Femur (tissue), 1 donor: ENCODE measurements around the gene SLC29A3.

Experiments
- DNase-seq: peaks from one replicate; pipeline ENCODE4 v3.0.0-alpha.2; 2017

Gene SLC29A3

GRCh38 chr10:71374481-71375233, 55.6 kb downstream of the SLC29A3 start:
- DNase-seq: no peak

DNA sequence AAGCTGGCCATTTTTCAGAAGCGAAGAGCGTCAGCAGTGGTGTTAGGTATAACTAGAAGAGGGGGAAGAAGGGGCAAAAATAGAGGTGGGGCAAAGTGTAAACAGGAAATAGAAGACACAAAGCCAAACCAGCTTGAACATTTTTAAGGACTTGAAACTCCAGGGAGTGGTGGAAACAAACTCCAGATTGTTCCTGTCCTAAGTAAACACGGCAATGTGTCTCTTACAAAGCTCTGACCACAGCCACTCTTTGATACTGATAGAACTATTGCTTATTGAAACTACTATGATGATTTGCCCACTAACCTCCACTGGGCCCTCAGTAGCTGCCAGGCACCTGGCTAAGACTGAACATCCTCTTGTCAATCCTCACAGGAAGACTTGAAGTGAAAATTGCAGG, 56.9 kb downstream of the SLC29A3 start:
- DNase-seq: no peak

- no peak for DNase-seq
Observed at GRCh38 chr10:71378336-71379117, 59.5 kb downstream of the SLC29A3 start.

GRCh38 chr10:71379118-71379766, 60.2 kb downstream of the SLC29A3 start:
- DNase-seq: no peak

- no peak for DNase-seq
Observed at GRCh38 chr10:71380841-71381240, 61.8 kb downstream of the SLC29A3 start.

GRCh38 chr10:71381611-71382010, 62.6 kb downstream of the SLC29A3 start:
- no peak for DNase-seq

- DNase-seq: no peak
Observed at GRCh38 chr10:71382028-71382427, 63.0 kb downstream of the SLC29A3 start.

GRCh38 chr10:71382757-71383156, 63.7 kb downstream of the SLC29A3 start:
- DNase-seq: no peak

- peak; percentile 74 for DNase-seq
Observed at GRCh38 chr10:71383972-71384687, 65.1 kb downstream of the SLC29A3 start.

- DNase-seq: no peak
Observed at GRCh38 chr10:71388171-71388570, 69.1 kb downstream of the SLC29A3 start.

DNA sequence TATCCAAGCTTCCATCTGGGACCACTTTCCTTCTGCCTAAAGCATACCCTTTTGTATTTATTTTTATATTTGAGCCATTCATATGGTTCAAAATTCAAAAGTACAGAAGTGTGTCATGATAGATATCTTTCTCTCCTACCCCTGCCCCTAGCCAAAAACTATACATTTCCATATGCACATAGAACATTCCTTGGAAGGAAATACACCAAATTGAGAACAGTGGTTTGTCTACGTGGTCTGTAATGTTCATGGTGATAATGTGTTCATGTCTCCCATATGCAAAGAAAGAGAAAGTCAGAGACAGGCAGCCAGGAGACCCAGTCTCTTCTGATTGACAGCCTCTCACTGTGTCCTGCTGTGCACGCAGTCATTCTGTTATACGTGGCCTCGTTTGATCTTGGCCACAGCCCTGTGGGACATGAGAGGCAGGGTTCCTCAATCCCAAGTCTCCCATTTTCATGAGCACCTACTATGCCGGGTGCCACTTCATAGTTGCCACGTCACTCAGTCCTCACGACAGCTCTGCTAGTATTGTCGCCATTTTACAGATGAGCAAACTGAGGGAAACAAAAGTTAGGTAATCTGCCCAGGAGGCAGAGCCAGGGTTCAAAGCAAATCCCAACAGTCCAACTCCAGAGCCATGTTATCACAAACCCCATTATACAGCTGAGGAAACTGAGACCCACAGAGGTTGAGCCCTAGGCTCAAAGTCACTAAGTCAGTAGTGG, 69.7 kb downstream of the SLC29A3 start:
- DNase-seq: no peak

DNA sequence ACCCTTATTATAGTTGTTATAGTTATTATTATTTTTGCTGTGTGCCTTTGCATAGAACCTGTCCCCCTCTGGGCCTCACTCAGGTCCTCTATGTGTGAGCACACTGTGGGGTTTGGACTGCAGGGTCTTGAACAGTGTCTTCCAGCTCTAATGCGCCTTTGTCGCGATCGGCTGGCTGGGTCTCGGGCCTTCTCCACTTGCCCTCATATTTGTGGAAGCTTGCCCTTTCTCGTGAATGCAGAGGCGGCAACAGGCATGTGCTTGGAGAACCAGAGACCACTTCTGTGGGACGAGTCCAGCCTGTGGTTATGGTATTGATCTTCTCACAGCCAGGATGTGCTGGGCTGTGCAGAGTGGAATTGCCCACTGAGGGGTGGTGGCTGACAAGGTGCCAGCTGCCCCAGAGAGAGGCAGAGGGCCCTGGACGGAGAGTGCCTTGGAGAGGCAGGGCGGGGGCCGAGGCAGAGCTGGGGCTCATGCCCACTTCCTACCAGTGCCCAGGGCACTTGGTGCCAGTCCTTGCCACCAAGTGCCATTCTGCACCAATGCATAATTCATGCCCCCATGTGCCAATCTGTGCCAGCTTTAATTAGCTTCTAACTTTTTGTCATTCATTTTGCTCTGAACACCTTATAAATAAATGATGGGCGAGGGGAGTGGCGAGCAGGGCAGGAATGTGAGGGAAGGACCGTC, 70.9 kb downstream of the SLC29A3 start:
- peak; percentile 12 for DNase-seq

- peak; percentile 20 for DNase-seq
Observed at GRCh38 chr10:71390461-71390835, 71.4 kb downstream of the SLC29A3 start.

- peak; percentile 5 for DNase-seq
Observed at GRCh38 chr10:71390921-71391690, 72.0 kb downstream of the SLC29A3 start.

GRCh38 chr10:71391701-71392100, 72.6 kb downstream of the SLC29A3 start:
- peak; percentile 5 for DNase-seq

DNA sequence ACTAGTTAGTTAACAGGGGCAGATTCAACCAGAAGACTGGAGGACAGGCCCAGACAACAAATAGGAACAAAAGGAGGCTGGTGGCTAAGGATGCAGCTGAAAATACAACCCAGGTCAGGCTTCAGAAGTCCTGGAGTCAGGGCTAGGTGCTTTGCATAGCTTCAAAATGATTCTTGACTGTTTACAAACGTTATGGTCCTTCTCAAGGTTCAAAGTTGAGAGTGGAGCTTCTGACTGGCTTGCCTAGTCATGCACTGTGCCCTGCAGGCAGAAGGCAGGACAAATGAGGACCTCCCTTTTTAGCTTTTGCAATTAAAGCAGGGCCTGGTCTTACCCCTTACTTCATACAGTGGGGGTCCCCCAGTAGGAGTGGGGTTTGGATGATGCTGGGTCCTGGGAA, 73.2 kb downstream of the SLC29A3 start:
- no peak for DNase-seq

GRCh38 chr10:71392791-71393781, 74.0 kb downstream of the SLC29A3 start:
- DNase-seq: no peak

DNA sequence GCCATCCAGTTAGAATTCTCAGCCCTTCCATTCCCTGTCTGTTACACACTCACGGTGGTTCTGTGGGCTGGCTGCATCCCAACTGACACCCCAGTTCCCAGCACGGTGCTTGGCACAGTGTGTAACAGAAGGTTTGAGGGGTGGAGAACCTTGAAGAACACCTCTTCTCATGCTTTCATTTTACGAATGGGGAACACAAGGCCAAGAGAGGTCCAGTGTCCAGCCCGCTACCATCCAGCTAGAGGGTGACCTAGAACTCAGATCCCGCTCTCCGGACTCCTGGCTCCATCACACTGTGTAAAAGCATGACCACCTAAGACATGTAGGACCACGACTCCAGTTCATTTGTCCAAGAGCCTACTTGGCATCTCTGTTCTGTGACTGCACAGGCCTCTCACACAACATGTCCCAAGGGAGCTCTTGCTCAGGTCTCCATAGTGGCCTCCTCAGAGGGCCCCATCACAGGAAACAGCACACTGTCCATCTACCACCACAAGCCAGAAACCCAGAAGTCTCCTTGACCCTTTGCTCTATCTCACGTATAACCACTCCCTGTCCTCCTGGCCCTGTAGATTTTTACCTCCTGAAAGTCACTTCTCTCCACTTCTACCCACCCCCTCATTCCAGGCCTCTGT, 74.9 kb downstream of the SLC29A3 start:
- no peak for DNase-seq

GRCh38 chr10:71394926-71395562, 76.0 kb downstream of the SLC29A3 start:
- no peak for DNase-seq
